AG04449 (cell line): ENCODE results near the gene ADAM33.

ENCODE experiments used
- CTCF ChIA-PET: fragments of 350-600 bp; formaldehyde crosslinking; extraction: SDS; loops from one replicate; lab custom pipeline; 2021; ENCODE audit warnings: antibody characterized with exemption; lab: Yijun Ruan, JAX
- POLR2A ChIA-PET: fragments of 400-600, 350-600 bp; formaldehyde crosslinking; extraction: SDS; loops from one replicate; lab custom pipeline; 2020; ENCODE audit warnings: antibody characterized with exemption, inconsistent platforms; lab: Yijun Ruan, JAX
- DNase-seq: peaks from one replicate; pipeline ENCODE4 v3.0.0-alpha.2; 2010; ENCODE audit warnings: low read depth, low spot score
- H3K4me3 ChIP-seq: 2 replicates; pipeline ENCODE4 v1.5.1; 2011; ENCODE audit warnings: low read depth, mild to moderate bottlenecking, control low read depth, low read length
- CTCF ChIP-seq: IDR thresholded peaks from one replicate; pipeline ENCODE4 v1.5.1; 2011; ENCODE audit warnings: mild to moderate bottlenecking, moderate library complexity, low read length, control low read depth, inconsistent platforms; ENCODE audit not compliant: insufficient read depth; ENCODE audit errors: missing control alignments

The ADAM33 gene

GRCh38 chr20:3622406-3622805 lies 59.4 kb downstream of the ADAM33 start:
- POLR2A ChIA-PET: no interaction called here
- CTCF ChIA-PET: interaction anchor here (1.4 kb wide), 1 partner anchor 8 kb away, joined by 3 read pairs; no protein-coding TSS in a partner anchor
- no peak for DNase-seq
- TF ChIP-seq CTCF: no peak
- no peak overlapping the region for H3K4me3 ChIP-seq

- no peak for DNase-seq
- no peak for TF ChIP-seq CTCF
- POLR2A ChIA-PET: interaction anchor here (0.6 kb wide), 1 partner anchor 19 kb away, joined by 4 read pairs; no protein-coding TSS in a partner anchor
- CTCF ChIA-PET: interaction anchor here (0.6 to 1.0 kb wide), 2 partner anchors 13 to 57 kb away, joined by 3 read pairs; no protein-coding TSS in a partner anchor
- no peak overlapping the region for H3K4me3 ChIP-seq
Measured at GRCh38 chr20:3621111-3621510, 60.7 kb downstream of the ADAM33 start.
